WTC11 (cell line): ENCODE results near the gene OPN1SW. TPM values are rescaled to one million over a fixed set of nuclear protein-coding genes. Genes with fewer than 3 reads are reported as not detected.

Experiments
- ATAC-seq: fragments of 200-7000 bp; cut with Tn5 transposase; 2 replicates; pipeline ENCODE4 v1.10.0; 2021; ENCODE audit warnings: mild to moderate bottlenecking, moderate library complexity
- CTCF ChIA-PET: fragments of 300-600 bp; sonication (Branson Sonifier 250); formaldehyde crosslinking; loops from one replicate; lab custom pipeline; 2021; ENCODE audit warnings: antibody characterized with exemption; lab: Charles Lee
- POLR2A ChIA-PET: fragments of 350-600 bp; sonication (Branson Sonifier 250); formaldehyde crosslinking; loops from one replicate; lab custom pipeline; 2021; ENCODE audit warnings: antibody characterized with exemption; lab: Charles Lee
- DNase-seq: peaks from one replicate; pipeline ENCODE4 v3.0.0; 2021; ENCODE audit warnings: low spot score
- H3K27ac Mint-ChIP-seq: 2 replicates; pipeline ENCODE4 v1.8.0; 2021; ENCODE audit warnings: mixed read lengths
- H3K27me3 Mint-ChIP-seq: 2 replicates; pipeline ENCODE4 v1.8.0; 2021; ENCODE audit warnings: low read depth, mild to moderate bottlenecking, moderate library complexity, mixed read lengths
- H3K36me3 Mint-ChIP-seq: 2 replicates; pipeline ENCODE4 v1.8.0; 2021; ENCODE audit warnings: mixed read lengths
- H3K4me1 Mint-ChIP-seq: 2 replicates; pipeline ENCODE4 v1.8.0; 2022; ENCODE audit warnings: mixed read lengths
- H3K4me3 Mint-ChIP-seq: 2 replicates; pipeline ENCODE4 v1.8.0; 2021; ENCODE audit warnings: mild to moderate bottlenecking, moderate library complexity, mixed read lengths
- H3K9me3 Mint-ChIP-seq: 2 replicates; pipeline ENCODE4 v1.8.0; 2021; ENCODE audit warnings: mixed read lengths
- AFF4 ChIP-seq: sonication (generic); formaldehyde crosslinking; IDR thresholded peaks from 2 replicates; pipeline ENCODE4 v1.8.1; 2023; ENCODE audit warnings: mild to moderate bottlenecking, missing genetic modification reagents, borderline replicate concordance
- CBFB ChIP-seq: sonication (generic); formaldehyde crosslinking; IDR thresholded peaks from 2 replicates; pipeline ENCODE4 v1.8.1; 2022; ENCODE audit warnings: mild to moderate bottlenecking, low read depth, missing genetic modification reagents
- ELF4 ChIP-seq: sonication (generic); formaldehyde crosslinking; IDR thresholded peaks from 2 replicates; pipeline ENCODE4 v1.8.1; 2022; ENCODE audit warnings: low read depth, mild to moderate bottlenecking, moderate library complexity, missing genetic modification reagents
- FOXJ3 ChIP-seq: sonication (generic); formaldehyde crosslinking; IDR thresholded peaks from 2 replicates; pipeline ENCODE4 v1.9.0; 2021; ENCODE audit warnings: missing genetic modification reagents, mild to moderate bottlenecking, borderline replicate concordance
- FOXP1 ChIP-seq: sonication (generic); formaldehyde crosslinking; IDR thresholded peaks from 2 replicates; pipeline ENCODE4 v1.8.0; 2022; ENCODE audit warnings: missing genetic modification reagents, mild to moderate bottlenecking, moderate library complexity, borderline replicate concordance
- GRHL2 ChIP-seq: fragments of 250-450 bp; sonication (Bioruptor Pico); IDR thresholded peaks from 2 replicates; pipeline ENCODE4 v1.8.0; 2022; ENCODE audit warnings: mild to moderate bottlenecking, moderate library complexity; ENCODE audit not compliant: insufficient replicate concordance, severe bottlenecking
- HMGXB4 ChIP-seq: sonication (generic); formaldehyde crosslinking; IDR thresholded peaks from 2 replicates; pipeline ENCODE4 v1.8.1; 2023; ENCODE audit warnings: mild to moderate bottlenecking, moderate library complexity, missing genetic modification reagents
- IRF1 ChIP-seq: sonication (generic); formaldehyde crosslinking; IDR thresholded peaks from 2 replicates; pipeline ENCODE4 v1.8.0; 2023; ENCODE audit warnings: missing genetic modification reagents
- MYBL2 ChIP-seq: sonication (generic); formaldehyde crosslinking; IDR thresholded peaks from 2 replicates; pipeline ENCODE4 v1.8.1; 2023; ENCODE audit warnings: mild to moderate bottlenecking, moderate library complexity, missing genetic modification reagents
- NFATC4 ChIP-seq: fragments of 250-450 bp; sonication (Bioruptor Pico); IDR thresholded peaks from 2 replicates; pipeline ENCODE4 v1.9.0; 2021; ENCODE audit warnings: mild to moderate bottlenecking
- NR3C1 ChIP-seq: sonication (generic); formaldehyde crosslinking; conservative IDR thresholded peaks from 2 replicates; pipeline ENCODE4 v1.8.1; 2023; ENCODE audit warnings: low read depth, mild to moderate bottlenecking, missing genetic modification reagents
- OVOL2 ChIP-seq: fragments of 250-450 bp; sonication (Bioruptor Pico); IDR thresholded peaks from 2 replicates; pipeline ENCODE4 v1.9.0; 2021; ENCODE audit warnings: mild to moderate bottlenecking, borderline replicate concordance
- SMAD3 ChIP-seq: sonication (generic); formaldehyde crosslinking; IDR thresholded peaks from 2 replicates; pipeline ENCODE4 v1.8.0; 2022; ENCODE audit warnings: missing genetic modification reagents, mild to moderate bottlenecking, borderline replicate concordance
- SOX15 ChIP-seq: fragments of 250-450 bp; sonication (Bioruptor Pico); IDR thresholded peaks from 2 replicates; pipeline ENCODE4 v1.9.0; 2021; ENCODE audit warnings: mild to moderate bottlenecking
- SP1 ChIP-seq: sonication (generic); formaldehyde crosslinking; conservative IDR thresholded peaks from 2 replicates; pipeline ENCODE4 v1.8.1; 2022; ENCODE audit warnings: missing genetic modification reagents
- ZBTB21 ChIP-seq: sonication (generic); formaldehyde crosslinking; IDR thresholded peaks from 2 replicates; pipeline ENCODE4 v1.8.1; 2023; ENCODE audit warnings: mild to moderate bottlenecking, missing genetic modification reagents, borderline replicate concordance
- ZNF416 ChIP-seq: fragments of 250-450 bp; sonication (Bioruptor Pico); IDR thresholded peaks from 2 replicates; pipeline ENCODE4 v1.9.0; 2021; ENCODE audit warnings: mild to moderate bottlenecking, inconsistent platforms
- ZNF532 ChIP-seq: fragments of 250-450 bp; sonication (Bioruptor Pico); IDR thresholded peaks from 2 replicates; pipeline ENCODE4 v1.9.0; 2021; ENCODE audit warnings: mild to moderate bottlenecking, borderline replicate concordance
- ZNF671 ChIP-seq: fragments of 250-450 bp; sonication (Bioruptor Pico); IDR thresholded peaks from 2 replicates; pipeline ENCODE4 v1.8.0; 2021; ENCODE audit warnings: mild to moderate bottlenecking
- total RNA-seq: library from RNA; stranded (reverse); gene quantifications from 3 replicates; pipeline ENCODE4 v1.2.3, GENCODE V29; 2021

The OPN1SW gene
- total RNA-seq, 1 experiment from 2014 or later = not detected

GRCh38 chr7:128792471-128793180 lies 17.0 kb upstream of the OPN1SW start (continued):
- TF ChIP-seq SOX15 (CRISPR knock-in tag) = no peak
- no peak for TF ChIP-seq NR3C1
- no peak for TF ChIP-seq MYBL2 (CRISPR knock-in tag)
- no peak for TF ChIP-seq NFATC4 (CRISPR knock-in tag)
- no peak for TF ChIP-seq CBFB (CRISPR knock-in tag)
- no peak for TF ChIP-seq AFF4 (CRISPR knock-in tag)
- TF ChIP-seq ZBTB21 (CRISPR knock-in tag) = no peak
- TF ChIP-seq FOXP1 (CRISPR knock-in tag) = no peak
- no peak for TF ChIP-seq IRF1 (CRISPR knock-in tag)

GRCh38 chr7:128791972-128792327 lies 16.4 kb upstream of the OPN1SW start:
- Mint-ChIP-seq H3K27ac (no peak overlapping the region), H3K4me1 (peaks cover 32% of the 10 kb centered on the region), H3K36me3 (peaks cover 23% of the 10 kb centered on the region), H3K4me3 (peak overlapping the region; percentile 89), H3K27me3 (peaks cover 15% of the 10 kb centered on the region), H3K9me3 (no peaks in the 10 kb centered on the region)
- POLR2A ChIA-PET = interaction anchor here (1.2 kb wide), 2 partner anchors 13 to 41 kb away, joined by 3 read pairs; no protein-coding TSS in a partner anchor
- DNase-seq (peak; percentile 31), ATAC-seq (peak; percentile 14)
- CTCF ChIA-PET = interaction anchor here (0.6 to 1.3 kb wide), 5 partner anchors 20 to 126 kb away, joined by 3 to 6 read pairs (median 4); no protein-coding TSS in a partner anchor
- TF ChIP-seq HMGXB4 (no peak), OVOL2 (CRISPR knock-in tag) (no peak), ZNF671 (no peak), ELF4 (no peak), SMAD3 (CRISPR knock-in tag) (no peak), ZNF416 (no peak), ZNF532 (CRISPR knock-in tag) (no peak), FOXJ3 (CRISPR knock-in tag) (no peak), GRHL2 (CRISPR knock-in tag) (no peak), SP1 (CRISPR knock-in tag) (no peak; the same call in 1 of the 2 replicates)
